ENCODE results near the gene ADARB1. TPM values are rescaled to one million over a fixed set of nuclear protein-coding genes. Genes with fewer than 3 reads are reported as not detected.

ADARB1 gene
- polyA plus RNA-seq, 4 donors = 14.1 to 17.7 (median 17.1) TPM

DNA sequence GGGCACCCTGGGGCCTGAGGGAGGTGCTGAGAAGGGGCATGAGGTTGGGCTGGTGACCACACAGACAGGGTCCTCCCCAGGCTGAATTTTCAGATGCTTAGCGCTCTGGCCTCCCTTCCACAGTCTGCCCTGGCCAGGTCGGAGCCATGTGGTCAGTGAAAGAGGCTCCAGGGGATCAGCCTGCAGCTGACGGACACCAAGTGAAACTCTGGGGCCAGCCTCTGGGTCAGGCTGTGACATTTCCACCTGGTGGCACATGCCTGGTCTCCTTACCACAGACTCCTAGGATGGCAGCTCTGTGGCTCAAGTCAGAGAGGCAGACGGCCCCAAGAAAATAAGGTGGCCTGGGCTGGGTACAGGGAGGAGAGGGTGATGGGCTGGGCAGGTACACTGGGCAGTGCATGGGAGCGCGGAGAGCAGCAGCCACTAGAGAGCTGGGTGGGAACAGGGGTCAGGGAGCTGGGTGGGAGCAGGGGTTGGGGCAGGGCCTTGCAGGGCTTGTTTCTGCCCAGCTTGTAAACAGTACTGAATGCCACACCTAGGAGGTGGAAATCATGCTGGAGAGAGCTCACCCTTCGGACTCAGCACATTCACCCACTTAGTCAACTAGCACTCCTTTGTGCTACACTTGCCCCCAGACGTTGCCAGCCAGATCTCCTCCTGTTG lies 20.7 kb upstream of the ADARB1 start:
- no peak for DNase-seq (ENCODE audit: low read depth in 4 of 4, low spot score in 3 of 4)

DNA sequence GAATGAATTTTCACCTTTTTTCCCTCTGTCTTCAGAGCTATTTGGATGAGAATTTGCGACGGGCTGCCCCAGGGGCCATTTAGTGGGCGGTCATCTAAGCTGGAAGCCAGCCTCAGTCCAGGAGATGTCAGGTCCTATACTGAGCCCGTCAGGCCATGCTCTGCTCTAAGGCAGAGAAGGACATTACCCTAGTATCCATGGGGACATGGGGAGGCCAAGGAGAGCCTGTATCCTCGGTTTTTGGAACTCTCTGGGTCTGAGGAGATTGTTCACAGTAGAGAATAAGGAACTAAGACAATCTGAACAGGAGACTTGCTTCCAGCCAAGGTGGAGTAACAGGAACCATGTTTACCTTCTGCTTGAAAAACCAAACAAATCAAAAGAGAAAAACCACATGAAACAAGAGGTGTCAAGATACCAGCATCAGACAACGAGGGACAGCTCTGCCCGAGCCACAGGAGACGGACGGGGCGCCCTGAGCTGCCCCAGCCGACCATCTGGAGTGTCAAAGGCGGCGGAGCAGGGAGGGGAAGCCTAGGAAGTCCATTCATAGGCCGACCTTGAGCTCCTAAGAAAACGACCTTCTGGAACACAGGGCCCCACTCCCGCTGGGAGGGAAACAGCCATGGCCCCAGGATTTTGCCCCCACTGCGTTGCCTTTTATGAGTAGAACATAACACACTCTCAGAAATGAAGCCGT lies 20.0 kb upstream of the ADARB1 start:
- no peak for DNase-seq (ENCODE audit: low read depth in 4 of 4, low spot score in 3 of 4)

DNA sequence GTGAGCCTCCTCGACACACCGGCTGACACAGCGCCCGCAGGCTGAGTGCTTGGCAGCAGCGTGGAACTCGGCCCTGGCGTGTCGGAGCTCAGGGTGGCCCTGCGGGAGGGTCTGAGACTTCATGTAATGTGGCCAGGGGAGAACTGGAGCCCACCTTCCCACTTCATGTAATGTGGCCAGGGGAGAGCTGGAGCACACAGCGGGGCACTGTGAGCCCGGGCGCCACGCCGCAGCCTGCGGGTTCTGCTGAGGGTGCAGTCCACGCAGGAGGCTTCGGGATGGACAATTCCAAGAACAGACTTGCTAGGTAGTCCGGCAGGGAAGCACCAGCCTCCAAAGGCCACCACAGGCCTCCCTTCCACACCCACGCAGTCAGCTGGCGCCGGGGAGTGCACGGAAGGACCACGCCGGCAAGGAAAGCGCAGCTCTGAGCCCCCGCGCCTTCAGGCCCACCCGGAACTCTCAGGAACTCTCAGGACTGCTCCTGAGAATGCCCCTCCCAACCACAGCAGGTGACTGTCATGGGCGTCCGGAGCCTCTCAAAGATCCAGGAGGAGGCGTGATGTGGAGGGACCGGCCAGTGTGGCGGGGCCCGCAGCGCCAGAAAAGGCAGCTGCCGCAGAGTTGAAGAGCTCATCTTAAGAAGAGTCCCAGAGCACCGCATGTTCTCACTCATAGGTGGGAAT lies 19.3 kb upstream of the ADARB1 start:
- DNase-seq (ENCODE audit: low read depth in 4 of 4, low spot score in 3 of 4) = no peak

DNA sequence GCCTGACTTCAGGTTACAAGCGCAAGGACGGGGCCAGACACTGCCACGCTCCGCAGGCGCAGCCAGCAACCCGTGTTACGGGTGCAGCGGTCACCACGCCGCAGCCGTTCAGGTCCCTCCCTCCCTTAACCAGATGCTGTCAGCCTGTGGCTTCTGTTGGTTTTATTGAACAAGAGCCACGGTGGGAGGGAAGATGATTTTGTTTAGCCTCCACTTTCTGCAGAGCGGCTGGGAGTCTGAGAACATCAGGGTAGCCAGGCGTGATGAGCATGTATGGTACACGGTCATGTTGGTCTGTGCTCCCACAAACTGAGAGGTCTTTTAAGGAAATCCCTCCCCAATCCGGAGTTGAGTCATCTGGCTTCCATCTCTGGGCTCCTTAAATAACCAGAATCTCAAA lies 18.5 kb upstream of the ADARB1 start:
- no peak for DNase-seq (ENCODE audit: low read depth in 4 of 4, low spot score in 3 of 4)

DNA sequence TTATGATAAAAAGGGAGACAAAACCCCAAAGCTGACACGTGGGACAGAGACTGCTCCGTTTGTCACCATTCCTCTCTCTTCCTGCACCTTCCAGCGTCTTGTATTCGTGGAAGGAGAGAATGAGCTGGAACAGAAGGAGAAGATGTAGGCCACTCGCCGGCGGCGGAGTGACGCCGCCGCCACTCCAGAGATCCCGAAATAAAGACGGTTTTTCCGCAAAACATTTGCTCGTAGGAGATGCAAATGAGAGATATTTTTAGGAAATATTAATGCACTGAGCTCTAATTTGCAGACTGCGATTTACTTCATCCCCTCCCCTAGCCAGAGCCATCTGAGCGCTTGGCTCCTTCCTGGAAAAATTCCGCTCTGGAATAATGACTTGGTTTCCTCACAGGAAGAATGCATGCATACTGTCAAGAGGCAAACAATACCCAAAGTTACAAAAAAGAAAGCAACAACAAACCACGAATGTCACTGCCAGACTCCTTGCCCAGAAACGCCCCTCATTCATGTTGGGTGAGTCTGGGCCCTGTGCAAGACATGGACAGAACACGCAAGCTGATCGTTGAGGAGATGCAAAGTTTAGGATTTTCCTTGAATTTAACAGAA lies 18.0 kb upstream of the ADARB1 start:
- DNase-seq (ENCODE audit: low read depth in 4 of 4, low spot score in 3 of 4) = no peak

DNA sequence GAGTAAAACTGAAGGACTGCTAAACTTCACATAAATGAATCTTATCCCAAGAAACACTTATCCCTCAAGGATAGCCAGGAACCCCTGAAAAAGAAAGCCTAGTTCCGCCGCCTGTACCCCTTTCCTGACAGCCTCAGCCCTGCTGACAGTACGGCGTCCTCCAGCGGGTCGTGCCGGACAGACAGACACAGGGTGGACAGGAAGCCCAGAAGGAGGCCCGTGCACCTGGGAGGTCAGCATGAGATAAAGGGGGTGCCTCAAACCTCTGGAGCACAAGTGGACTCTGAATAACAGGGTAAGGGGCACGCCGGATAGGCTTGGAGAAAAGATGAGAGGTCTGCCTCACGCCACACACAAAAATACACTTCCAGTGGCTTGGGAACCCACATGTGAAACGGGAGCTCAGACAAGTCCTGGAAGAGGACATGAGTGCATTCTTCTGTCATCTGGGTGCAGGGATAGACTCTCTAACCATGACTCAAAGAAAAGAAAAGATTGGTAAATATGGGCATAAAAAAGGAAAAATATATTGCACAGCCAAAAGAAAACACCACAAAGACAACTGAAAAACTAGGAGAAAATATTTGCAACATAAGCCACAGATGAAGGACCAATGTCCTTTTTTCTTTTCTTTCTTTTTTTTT lies 17.3 kb upstream of the ADARB1 start:
- no peak for DNase-seq (ENCODE audit: low read depth in 4 of 4, low spot score in 3 of 4)

DNA sequence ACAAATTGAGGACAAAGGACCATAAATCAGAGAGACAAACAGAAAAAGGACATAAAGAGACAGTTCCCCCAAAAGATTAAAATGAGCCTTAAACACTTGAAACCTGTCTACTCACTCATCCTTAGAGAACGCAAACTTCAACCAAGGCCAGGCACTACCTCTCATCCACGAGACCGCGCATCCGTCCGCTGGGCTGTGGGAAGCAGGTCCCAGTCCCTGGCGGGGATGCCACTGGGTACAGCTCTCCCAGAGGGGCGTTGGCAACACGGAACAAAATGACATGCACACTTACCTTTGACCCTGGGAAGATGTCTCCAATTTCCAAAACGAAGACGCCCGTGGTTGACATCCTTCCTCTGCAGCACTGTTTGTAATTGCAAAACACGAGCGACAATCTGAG lies 16.5 kb upstream of the ADARB1 start:
- no peak for DNase-seq (ENCODE audit: low read depth in 4 of 4, low spot score in 3 of 4)

DNA sequence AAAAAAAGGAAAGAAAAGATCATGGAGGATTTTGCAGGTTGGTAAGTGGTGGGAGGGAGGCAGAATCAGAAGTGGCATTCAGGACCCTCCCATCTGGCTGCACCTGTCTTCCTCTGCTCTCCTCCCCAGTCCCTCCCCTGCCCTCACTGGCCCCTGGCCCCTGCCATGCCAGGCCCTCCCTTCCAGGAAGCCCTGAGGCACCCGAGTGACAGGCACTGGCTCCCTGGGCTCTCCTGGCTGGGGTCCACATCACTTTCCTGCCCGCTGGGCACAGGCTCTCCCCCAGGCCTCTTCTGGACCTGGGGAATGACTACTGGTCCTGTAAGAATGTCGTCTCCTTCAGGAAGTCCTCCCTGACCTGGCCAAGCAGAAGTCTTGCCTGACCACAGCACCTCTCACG lies 15.3 kb upstream of the ADARB1 start:
- no peak for DNase-seq (ENCODE audit: low read depth in 4 of 4, low spot score in 3 of 4)

DNA sequence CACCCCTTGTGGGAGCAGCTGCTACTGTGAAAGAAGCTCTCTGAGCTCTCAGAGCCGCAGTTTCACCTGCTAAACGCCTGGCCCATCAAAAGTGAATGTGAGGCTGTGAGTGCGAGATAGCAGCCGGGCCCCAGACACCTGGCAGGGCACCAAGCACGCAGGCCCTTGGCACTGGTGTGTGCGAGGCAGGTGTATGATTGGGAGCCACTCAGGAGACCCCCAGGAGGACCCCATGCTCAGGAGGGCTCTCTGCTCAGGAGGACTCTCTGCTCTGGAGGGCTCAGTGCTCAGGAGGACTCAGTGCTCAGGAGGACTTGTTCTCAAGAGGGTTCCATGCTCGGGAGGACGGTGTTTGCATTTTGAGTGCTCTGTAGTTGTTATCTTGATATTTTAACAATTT lies 14.3 kb upstream of the ADARB1 start:
- no peak for DNase-seq (ENCODE audit: low read depth in 4 of 4, low spot score in 3 of 4)

DNA sequence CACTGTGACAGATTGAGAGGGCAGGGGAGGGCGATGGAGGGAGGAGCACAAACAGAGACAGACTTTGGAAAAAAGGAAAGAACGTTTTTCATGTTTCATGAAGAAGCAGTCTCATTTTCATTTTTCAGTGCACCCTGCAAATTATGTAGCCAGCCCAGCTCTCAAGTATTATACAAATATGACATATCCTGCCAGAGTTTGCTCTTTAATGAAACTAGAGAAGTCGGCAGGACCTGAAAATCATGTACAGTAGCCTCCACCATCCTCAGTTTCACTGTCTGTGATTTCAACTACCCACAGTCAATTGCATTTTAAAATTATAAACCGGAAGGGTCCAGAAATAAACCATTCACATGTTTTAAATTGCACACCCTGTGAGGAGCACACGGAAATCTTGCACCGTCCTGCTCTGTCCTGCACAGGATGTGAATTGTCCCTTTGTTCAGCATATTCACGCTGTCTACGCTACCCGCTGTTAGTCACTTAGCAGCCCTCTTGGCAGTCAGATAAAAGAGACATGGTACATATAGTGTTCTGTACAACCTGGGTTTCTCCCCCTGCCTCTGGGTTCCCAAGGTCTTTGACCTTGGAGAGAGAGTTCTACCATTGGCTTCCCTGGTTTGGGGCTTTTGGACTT lies 13.6 kb upstream of the ADARB1 start:
- DNase-seq (ENCODE audit: low read depth in 4 of 4, low spot score in 3 of 4) = no peak

DNA sequence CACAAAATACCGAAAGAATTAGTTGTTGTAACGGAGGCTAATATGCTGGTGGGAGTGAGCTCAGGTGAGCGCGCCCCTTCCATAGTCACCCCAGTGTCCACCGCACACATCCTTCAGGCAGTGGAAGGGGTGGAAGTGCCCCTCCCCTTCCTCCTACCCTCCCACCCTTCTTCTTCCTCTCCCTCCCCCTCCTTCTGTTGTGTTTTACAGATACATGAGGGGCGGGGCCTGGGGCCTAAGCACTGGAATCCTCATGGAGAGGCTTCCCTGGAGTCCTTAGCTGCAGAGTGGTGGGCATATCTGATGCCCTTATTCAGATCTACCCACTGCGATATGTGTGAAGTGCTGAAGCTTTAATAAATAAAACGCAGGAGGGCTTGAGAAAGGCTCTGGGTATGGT lies 10.3 kb upstream of the ADARB1 start:
- no peak for DNase-seq (ENCODE audit: low read depth in 4 of 4, low spot score in 3 of 4)

DNA sequence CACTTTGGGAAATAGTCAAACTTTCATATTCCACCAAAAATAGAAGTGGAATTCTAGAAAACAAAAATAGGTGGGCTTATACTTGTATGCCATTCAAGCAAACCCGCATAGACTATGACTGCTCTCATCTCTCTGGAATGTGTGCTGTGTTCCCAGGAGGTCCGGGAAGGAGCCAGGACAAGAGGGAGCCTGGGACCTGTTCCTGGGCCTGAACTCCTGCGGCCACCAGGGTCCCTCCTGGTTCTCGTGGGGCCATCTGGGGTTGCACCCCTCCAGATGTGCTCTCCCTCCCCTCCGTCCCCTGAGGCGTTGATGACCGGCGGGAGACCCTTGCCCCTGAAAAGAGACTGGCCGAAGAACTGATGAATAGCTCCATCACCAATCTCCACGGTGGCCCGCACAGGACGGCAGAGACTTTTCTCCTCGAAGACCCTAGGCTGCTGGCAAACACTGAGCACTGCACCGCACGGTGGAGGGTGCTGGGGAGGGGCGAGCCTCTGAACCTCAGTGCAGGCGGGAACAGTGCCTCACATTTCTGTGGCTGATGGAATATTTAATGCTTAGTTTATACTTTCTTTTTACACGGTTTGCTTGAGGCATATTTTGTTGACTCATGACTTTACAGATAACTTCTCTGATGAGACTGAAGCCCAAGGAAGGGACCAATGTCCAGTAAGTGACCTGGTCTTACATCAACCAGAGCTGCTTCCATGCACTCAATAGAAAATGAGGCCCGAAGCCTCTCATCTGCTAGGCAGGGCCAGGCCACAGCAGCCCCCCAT lies 9.6 kb upstream of the ADARB1 start:
- no peak for DNase-seq (ENCODE audit: low read depth in 4 of 4, low spot score in 3 of 4)

DNA sequence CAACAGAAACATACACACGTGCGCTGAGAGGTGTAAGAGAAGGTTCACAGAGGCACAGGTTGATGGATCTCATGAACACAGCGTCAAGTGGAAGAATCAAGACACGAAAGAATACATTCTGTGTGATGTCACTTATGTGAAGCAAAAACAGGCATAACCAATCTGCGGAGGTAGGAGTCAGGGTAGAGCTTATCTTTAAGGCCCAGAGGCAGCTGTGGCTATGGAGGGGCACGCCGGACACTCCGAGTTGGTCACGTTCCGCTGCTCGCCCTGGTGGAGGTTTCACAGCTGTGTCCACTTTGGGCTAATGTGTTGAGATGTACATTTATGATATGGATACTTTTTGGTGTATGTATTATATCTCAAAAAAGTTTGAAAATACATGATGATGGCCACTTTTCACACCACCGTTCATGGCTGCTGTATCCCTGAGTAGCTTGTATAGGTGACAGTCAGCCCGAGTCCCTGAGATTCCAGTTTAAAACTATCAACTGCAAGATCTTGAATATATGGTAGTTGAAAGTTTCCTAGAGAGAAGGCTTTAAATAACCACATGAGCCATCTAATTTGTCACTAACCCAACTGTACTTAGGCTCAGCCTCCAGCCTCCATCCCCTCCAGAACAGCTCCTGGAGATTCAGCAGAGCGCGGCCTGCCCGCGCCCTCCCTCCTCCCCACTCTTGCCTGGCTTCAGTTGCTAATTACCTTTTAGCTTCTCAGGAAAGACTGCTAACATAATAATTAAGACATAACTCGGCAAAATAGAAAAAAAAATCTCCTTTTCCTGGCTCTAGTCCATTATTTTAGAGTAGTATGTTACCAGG lies 6.7 kb upstream of the ADARB1 start:
- DNase-seq (ENCODE audit: low read depth in 4 of 4, low spot score in 3 of 4) = no peak

DNA sequence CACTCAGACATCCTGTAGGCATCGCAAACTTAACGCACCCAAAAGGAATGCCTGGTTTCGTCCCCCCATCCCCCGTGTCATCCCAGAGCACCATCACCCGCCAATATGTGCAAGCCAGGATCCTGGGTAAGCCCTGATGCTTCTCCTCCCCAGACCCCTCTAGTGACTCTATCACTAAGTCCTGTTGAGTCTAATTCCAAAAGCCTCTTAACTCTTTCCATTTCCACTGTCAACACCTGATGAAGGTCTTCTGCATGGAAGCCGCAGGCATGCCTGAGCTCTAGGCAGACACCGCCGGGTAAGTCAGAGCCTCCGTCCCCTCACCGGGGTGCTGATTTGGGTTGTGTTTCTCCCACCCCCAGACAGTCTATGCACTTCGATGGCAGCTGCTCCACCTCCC lies 5.3 kb upstream of the ADARB1 start:
- DNase-seq (ENCODE audit: low read depth in 4 of 4, low spot score in 3 of 4) = no peak

DNA sequence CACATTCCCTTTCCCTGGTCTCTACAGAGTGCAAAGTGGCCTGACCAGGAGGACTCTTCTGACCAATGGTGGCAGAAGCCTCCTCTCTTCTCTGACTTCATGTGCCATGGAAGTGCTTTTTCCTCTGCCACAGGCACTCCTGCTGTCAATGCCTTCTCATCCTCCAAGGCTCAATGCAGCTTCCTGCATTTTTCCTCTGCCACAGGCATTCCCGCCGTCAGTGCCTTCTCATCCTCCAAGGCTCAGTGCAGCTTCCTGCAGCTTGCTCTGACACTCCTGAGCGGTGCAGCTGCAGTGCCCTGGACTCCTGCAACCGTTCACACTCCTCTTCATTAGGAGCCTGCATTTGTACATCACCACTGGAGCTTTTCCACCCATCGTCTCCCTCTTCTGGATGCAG lies 4.7 kb upstream of the ADARB1 start:
- no peak for DNase-seq (ENCODE audit: low read depth in 4 of 4, low spot score in 3 of 4)

DNA sequence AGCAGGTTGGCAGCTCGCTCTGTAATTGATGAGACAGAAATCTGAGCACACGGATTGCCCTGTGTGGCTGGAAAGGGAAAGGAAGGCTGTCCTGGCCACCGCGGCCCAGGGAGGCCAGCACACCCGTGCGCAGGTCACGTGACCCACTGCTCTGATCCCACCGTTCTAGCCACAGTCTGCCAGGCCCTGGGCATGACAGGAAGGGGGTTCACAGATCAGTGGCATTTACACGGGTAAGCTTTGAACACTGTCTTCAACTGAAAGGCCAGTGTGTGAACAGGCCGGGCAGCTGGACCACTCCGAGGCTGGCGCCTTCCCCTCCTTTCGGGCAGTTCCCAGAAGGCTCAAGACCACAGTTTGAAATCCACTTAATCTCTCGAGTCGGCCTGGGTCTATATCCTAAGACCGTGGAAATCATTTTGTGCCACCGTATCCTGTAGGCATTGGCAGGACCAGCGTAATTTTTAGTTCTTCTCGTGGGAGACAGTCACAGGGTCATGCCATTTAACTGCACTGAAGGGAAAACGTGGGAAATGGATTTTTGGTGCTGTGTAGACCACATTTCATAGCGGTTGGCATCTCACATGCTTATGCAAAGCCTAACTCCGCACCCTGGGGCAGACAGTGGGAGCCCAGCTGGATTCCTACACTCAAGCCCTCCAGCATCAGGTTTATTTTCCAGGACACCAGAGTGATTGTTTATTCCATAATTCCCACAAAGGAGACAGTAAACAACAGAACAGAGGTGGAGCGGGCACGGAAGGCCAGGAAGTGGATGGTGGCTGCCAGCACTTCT lies 3.1 kb upstream of the ADARB1 start:
- no peak for DNase-seq (ENCODE audit: low read depth in 4 of 4, low spot score in 3 of 4)

DNA sequence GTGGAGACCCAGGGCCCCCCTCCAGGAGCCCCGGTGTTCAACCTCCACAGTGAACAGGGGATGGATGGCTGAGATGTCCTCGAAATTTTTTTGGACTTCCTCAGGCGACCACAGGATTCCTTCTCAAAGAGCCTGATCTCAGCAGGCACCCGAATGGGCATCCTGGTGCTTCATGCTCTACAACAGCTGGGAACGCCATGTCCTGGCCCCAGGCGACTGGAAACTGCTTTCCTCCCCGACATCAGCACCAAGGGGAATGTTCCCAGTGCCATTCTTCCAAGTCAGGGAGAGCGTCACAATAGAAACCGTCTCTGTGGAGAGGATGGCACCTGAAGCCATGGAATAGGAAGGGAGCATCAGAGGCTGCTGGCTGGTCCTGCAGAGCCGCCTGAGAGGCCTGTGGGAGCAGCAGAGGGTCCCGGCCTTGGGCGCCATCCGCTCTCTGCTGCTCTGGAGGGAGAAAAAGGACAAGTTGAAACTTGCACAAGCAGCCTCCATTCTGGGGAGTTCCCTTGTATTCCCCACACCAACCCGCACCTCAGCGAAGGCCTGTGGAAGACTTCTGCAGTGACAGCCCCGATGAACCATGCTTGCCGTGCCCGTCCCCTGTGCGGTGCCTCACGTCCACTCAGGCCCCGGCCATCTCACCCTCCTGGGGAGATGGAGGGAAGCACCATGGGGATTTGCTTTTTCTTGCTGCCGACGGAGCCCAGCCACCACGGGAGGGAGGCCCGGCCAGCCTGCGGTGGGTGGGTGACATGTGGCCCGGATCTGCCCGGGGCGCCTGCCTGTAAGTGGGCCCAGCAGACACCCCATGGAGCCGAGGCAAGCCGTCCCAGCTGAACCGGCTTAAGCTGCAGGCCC lies 2.3 kb upstream of the ADARB1 start:
- no peak for DNase-seq (ENCODE audit: low read depth in 4 of 4, low spot score in 3 of 4)

Measured in right renal pelvis (tissue), 4 donors.